ACHN (cell line): Measurements from ENCODE around the gene GNLY.
A peak's percentile ranks its signal among the peaks of the same experiment; 100 is the strongest.

ENCODE experiments used
- DNase-seq: peaks from one replicate; pipeline ENCODE4 v3.0.0-alpha.2; 2015
- in situ Hi-C: cut with HindIII; loops from 2 replicates; pipeline ENCODE4 v1.10.0; 2017; ENCODE audit warnings: low sequenced_read_pairs, low pct_ligation_motif_present, low pct_unique_long_range_greater_than_20kb

Gene GNLY

GRCh38 chr2:85733121-85733960 is 39.2 kb downstream of the GNLY start:
- in situ Hi-C loops, result no loop called here
- no peak for DNase-seq

DNA sequence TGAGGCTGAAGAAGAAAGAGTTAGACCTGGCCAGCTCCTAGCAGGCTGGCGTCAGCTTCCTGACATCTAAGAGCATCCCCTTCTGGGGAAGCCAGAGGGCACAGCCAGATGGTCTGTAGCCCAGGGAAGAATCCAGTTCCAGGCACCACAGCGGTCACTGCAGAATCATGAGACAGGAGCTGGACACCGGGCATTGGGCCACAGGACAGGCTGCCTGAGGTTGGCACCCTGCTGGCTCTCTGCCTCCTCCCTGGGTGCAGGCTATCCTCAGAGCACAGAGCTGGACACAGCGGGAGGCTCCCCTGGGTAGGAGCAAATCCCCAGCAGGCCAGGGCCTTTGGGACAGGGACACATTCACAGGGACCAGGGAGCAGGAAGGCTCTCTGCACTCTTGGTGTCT is 39.9 kb downstream of the GNLY start:
- no peak for DNase-seq
- in situ Hi-C loops, result no loop called here

DNA sequence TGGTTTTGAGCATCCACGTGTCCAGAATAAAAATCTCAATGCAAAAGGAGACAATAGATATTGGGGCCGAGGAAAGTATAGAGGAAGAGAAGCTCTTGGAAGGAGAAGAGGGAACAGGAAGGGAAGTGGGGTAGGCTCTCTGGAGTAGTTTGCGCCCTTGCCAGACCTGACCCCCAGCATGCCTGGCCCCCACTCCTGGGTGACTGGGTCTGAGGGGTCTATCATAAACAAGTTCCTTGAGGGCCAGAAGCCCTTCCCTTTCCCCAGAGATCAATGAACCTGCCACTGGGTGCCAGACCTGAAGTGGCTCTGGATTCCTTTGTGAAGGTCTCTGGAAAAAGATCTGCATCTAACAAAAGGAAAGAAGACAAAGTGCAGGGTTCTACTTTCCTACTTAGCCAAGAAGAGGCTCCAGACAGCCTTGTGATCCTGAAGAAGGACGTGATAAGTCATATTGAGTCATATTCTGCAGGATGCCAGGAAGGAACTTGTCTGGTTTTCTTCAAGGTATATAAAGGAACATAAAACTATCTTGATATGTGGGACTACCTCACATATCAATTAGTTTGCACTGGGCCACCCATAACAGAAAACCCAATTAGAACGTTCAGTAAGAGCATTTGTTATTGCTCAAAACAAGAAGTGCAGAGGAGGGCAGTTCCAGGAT is 40.9 kb downstream of the GNLY start:
- in situ Hi-C loops, result no loop called here
- DNase-seq, result no peak

DNA sequence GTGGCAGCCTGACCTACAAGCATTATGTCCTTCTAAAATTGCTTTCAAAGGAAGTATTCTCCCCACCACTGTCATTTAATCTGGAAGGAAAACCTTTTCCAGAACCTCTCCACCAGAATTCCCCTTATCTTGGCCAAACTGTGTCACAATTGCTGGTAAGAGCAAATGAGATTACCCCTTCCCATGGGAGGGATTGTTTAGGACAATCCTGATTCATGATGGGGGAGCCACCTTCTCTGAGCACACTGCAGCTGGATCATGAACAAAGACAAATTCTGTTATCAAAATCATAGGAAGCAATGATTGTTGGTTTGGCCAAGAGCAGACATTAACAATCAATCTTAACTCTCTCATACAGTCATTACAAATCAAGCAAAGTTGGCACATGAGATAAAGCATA is 41.5 kb downstream of the GNLY start:
- no peak for DNase-seq
- in situ Hi-C loops, result no loop called here

DNA sequence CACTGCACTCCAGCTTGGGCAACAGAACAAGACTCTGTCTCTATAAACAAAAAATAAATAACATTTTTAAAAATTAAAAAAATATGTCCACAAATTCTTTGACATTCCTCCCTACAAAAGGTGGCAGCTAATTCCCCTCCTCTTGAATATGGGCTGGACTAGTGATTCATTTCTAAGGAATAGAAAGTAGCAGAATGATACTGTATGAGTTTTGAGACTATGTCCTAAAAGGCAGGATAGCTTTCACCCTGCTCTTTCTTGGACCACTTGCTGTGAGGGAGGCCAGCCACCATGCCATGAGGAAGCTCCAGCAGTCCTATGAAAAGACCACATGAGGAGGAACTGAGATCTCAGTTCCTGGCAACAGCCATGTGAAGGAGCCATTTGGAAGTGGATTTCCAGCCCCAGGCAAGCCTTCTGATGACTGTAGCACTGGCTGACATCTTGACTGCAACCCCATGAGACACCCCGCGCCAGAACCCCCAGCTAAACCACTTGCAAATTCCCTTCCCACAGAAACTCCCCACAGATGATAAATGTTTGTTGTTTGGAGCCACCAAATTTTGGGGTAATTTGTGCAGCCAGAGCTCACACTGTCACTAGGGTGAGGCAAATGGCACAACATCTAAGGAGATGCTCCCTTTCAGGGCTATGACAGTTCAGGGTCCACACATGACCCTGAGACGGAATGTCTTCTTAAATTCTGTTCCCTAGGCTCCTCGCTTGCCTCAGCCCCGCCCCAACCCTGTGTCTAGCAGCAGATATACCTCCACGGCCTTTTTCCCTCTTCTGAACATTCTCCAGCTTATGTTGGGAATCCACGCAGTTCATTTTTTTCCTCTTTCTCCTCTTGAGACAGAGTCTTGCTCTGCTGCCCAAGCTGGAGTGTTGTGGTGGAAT is 42.5 kb downstream of the GNLY start:
- in situ Hi-C loops, result no loop called here
- DNase-seq, result no peak

GRCh38 chr2:85737481-85737880 is 43.3 kb downstream of the GNLY start:
- DNase-seq, result peak; percentile 43
- in situ Hi-C loops, result no loop called here

DNA sequence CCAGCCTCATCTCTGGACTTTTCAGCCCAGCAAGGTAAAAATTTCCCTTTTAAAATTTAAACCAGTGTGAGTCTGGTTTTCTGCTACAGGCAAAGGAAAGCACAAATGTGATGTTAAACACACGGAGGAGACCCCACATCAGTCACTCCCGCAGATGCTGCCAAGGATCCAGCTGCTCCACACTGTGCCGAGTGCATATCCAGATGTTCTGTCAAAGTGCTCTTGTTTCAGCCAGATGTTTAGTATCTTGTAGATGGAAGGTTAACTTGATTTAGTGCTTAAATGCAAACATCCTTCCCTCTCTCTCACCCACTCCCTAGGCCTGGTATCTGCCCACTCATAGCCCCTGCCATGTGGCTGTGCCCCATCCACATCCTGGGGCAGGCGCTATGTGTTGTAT is 43.8 kb downstream of the GNLY start:
- no peak for DNase-seq
- in situ Hi-C loops, result no loop called here

DNA sequence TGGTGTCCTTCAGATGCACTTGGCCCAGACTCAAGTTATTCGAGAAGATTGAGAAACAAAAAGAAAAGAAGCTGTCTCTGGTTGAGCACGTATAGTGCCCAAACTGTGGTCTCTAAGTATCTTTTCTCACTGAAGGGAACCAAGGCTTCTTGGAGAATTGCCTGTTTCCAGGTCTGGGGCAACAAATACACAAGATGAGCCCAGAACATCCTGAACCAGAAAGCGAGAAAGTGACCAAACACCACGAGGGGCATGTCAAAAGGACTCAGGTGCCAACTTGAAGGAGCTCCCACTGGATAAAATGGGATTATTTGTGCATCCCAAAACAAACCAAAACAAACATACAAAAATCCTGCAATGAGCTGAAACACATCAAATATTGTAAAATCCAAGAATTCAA is 46.0 kb downstream of the GNLY start:
- in situ Hi-C loops, result no loop called here
- no peak for DNase-seq

GRCh38 chr2:85741211-85741832 is 47.2 kb downstream of the GNLY start:
- DNase-seq, result no peak
- in situ Hi-C loops, result no loop called here

DNA sequence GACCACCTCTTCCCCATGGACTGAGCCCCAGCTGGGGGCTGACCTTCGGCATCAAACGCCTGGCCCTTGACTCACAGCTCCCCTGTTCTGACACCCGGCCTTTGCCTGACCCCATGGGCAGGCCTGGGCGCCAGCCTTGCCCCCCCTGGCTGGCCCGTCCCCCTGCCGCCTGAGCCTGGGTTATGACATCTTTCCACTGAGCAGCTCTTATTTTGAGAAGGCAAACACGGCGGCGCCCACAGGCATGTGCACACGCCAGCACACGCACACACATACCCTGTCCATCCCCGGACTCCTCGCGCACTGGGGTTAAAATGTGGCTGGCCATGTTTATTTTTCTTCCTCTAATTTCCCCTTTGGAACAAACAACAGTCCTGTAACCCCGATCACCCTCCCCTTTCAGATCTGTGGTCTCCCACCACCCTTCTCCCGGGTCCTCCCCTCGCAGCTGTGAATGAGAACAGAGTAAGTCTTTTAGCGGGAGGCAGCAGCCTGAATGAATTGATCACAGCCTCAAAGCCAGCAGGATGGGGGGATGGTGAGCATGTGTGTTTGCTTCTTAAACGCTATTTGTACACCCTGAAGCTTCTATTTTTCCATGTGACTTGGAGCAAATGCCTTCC is 47.8 kb downstream of the GNLY start:
- in situ Hi-C loops, result no loop called here

GRCh38 chr2:85743304-85743978 is 49.3 kb downstream of the GNLY start:
- peak; percentile 71 for DNase-seq
- in situ Hi-C loops, result no loop called here

More for the DNA sequence above, 47.8 kb downstream of the GNLY start:
- DNase-seq, result no peak

DNA sequence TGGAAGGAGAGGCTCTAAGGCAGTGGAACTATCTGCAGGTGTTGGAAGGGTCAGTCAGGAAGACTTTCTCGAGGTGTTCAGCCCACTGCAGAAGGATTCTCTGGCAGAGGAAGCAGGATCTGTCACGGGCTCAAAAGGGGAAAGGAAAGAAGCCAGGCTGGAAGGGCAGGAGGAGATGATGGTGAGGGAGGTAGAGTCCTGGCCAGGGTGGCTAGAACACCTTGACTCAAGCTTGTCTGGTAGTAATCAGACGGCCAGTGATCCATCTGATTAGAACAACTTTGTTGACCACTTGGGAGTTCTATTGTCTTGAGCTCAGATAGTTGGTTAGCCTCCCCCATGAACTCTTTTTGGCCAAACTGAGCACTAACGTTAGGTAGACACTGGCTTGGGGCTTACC is 49.9 kb downstream of the GNLY start:
- no peak for DNase-seq
- in situ Hi-C loops, result no loop called here

- in situ Hi-C loops, result no loop called here
- no peak for DNase-seq
Measured at GRCh38 chr2:85744741-85745601, 50.8 kb downstream of the GNLY start.

- in situ Hi-C loops, result no loop called here
- DNase-seq, result no peak
Measured at GRCh38 chr2:85745619-85746018, 51.5 kb downstream of the GNLY start.

DNA sequence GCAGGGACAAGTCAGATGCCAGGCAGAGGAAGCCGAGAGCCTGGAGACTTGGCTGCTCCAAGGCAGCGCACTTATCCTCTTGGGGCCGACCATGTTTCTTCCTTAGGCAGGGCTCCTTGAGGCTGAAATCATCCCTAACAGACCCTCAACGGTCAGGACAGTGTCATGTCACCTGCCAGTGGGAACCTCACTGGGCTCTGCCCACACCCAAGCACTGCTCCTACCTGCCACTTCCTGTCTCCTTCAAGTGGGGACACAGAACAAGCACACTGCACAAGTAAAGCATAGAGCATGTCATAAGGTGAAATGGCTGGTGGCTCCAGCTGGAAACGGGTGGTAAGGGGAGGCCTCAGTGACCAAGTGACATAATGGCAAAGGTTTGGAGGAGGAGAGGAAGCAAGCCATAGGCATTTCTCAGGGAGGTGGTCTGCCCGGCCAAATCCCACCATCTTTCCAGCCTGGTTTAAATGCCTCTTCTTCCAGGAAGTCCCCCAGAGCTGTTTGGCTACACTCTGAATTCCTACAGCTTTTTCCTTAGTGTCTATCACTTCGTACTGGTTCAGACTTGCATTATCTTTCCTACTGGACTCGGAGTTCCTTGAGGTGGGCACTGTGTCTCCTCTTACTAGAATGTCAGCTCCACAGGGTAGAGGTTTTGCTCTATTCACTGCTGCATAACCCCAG is 52.3 kb downstream of the GNLY start:
- in situ Hi-C loops, result no loop called here

GRCh38 chr2:85747441-85747840 is 53.3 kb downstream of the GNLY start:
- in situ Hi-C loops, result no loop called here
- no peak for DNase-seq

More for the DNA sequence above, 52.3 kb downstream of the GNLY start:
- no peak for DNase-seq
